HG02885 (cell line): ENCODE measurements around the gene APBA2.

ENCODE experiments used
- ATAC-seq: cut with Tn5 transposase; IDR thresholded peaks from one replicate; pipeline ENCODE4 v1.9.1; 2021; ENCODE audit warnings: mild to moderate bottlenecking; ENCODE audit not compliant: unreplicated experiment, poor library complexity

The APBA2 gene

DNA sequence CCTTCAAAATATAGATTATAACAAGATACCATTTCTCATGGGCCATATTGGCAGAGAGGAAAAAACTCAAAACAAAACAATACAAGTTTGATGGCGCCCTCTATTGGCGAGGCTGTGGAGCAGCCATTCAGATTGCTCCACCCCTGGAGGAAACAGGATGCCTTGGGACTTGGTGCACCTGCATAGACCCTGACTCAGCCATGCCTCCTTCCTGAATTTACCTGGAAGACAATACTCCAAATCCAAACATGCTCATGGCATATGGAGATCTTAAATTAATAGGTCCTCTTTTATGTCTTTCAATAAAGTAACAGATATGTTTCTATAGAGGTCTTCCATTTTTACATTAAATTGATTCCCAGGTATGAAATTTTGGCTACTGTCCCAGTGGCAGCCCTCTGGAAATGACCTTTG is 90.0 kb downstream of the APBA2 start:
- no peak for ATAC-seq

DNA sequence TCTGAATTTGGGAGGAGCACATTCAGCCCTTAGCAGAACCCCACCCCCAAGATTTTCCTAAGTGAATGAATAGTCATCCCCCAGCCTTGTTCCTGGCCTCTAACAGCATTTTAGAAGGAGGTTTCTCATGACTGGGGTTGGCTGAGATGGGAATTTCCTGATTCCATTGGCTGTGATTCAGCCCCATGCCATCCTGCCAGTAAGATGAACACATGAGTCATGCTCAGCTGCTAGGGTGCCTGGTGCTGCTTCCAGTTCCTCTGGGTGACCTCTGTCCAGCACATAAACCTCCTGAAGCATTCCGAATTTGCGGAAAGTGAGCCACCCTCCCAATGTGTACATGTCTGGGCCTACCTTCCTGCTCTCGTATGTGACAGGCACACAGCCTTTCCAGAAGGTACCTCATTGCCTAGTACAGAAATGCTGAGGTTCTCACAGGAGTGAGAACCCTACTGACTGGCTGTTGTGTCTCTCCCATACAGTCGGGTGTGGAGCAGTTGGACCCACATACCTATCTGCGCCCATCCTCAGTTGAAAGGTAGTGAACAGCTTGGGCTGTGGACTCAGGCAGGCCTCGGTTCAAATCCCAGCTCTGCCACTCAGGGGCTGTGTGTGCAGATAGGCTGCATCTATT is 91.7 kb downstream of the APBA2 start:
- ATAC-seq: no peak

DNA sequence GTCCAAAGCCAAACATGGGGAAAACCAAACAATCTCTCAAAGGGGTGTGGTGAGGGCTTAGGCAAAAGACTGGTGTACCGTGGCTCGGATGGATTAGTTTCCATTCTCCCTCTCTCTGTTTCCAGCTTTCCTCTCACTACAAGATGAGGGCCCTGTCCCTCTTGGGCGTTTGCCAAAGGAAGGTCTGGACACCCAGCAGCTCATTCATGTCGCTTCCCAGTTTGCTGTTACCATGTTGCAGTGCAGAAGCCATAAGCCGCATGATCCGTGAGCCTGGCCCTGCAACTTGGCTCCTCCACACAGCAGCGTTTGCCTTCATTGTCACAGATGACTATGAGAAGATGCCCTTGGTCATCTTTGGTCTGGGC is 92.2 kb downstream of the APBA2 start:
- ATAC-seq: no peak

DNA sequence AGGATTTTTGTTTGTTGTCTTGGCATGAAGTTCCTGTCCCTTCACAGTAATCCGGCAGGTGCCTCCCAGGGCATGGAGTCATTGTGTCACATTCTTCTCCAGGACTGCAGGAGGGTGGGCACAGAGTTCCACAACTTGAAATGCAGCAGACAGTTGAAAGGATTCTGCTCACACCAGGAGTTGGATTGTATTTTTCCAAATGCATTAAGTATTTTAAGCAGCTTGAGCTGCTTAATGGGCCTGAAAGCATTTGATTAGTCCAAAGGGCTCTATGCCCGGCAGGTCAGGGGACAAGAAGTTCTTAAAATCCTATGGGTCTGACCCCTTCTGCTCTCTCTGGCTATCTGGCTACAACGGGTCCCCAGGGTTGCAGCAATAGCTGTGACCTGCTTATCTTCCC is 92.9 kb downstream of the APBA2 start:
- no peak for ATAC-seq

DNA sequence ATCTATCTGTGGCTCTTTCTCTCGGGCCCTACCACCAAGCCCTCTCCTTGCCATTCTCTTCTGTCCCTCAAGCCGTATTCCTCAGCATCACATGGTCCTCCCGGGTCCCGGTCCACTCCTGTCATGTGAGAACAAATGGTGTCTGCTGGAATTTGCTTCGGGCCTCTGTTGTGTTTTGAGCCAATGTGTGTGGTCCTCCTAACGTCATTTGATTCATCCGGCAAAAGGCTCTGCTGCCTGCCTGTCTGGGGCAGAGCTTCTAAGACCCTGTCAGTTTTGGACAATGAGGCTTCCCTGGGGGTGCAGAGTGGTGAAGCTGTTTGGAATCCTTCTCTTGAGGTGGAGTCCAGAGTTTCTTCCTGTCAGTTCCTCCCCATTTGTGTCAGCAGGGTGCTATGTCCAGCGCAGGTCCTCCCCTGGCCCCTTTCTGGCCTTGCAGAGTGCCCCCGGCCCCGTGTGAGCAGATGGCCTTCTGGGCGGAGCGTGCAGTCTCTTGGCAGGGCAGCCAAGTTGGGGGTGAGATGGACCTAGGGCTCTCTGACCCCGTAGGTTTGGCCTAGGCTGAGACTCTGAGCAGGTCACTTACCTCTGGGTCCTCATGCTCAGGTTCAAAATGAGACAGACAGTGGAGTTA is 93.6 kb downstream of the APBA2 start:
- no peak for ATAC-seq

DNA sequence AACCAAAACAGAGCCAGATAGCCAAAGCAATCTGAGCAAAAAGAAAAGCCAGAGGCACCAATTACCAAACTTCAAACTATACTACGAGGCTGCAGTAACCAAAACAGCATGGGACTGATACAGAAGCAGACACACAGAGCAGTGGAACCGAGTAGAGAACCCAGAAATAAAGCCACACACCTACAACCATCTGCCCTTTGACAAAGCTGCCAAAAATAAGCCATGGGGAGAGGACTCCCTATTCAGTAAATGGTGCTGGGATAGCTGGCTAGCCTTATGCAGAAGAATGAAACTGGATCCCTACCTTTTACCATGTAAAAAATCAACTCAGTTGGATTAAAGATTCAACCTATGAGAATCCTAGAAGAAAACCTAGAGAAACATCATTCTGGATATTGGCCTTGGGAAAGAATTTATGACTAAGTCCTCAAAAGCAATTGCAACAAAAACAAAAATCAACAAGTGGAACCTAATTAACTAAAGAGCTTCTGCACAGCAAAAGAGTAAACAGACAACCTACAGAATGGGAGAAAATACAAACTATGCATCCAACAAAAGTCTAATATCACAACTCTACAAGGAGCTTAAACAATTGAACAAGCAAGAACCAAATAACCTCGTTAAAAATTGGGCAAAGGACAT is 95.1 kb downstream of the APBA2 start:
- no peak for ATAC-seq

DNA sequence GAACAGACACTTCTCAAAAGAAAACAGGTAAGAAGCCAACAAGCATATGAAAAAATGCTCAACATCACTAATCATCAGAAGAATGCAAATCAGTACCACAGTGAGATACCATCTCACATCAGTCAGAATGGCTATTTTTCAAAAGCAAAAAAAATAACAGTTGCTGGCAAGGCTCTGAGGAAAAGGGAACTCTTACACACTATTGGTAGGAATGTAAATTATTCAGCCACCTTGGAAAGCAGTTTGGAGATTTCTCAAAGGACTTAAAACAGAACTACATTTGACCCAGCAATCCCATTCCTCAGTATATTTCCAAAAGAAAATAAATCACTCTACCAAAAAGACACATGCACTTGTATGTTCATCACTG is 95.6 kb downstream of the APBA2 start:
- no peak for ATAC-seq

DNA sequence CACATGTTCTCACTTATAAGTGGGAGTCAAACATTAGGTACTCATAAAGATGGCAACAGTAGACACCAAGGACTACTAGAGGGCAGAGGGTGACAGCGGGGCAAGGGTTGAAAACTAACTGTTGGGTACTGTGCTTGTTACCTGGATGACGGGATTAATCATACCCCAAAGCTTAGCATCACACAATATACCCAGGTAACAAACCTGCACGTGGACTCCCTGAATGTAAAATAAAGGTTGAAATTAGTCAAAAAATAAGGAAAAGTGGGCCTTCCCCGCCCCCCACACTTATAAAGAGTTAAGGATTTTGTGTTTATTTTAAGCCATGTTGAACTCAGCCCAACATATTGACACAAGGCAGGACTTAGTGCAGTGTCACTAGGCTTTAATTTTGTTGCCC is 96.1 kb downstream of the APBA2 start:
- no peak for ATAC-seq

DNA sequence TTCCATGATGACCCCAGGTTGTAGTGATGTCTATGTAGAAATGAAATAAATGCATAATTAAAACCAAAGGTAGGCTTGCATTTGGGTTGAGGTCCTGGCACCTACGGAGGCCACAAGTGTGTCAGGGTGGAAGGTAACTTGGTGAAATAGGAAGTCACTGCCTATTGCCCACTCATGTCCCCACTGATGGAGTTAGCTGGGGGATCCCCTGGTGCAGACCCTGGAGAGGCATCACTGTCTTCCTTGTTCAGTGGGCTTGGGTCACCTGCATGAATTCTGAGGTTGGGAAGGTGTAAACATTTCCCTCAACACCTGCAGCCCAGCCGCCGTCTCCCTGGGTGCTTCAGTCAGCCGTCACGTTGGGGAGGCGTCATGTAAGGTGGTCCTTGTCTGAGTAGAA is 97.1 kb downstream of the APBA2 start:
- no peak for ATAC-seq

DNA sequence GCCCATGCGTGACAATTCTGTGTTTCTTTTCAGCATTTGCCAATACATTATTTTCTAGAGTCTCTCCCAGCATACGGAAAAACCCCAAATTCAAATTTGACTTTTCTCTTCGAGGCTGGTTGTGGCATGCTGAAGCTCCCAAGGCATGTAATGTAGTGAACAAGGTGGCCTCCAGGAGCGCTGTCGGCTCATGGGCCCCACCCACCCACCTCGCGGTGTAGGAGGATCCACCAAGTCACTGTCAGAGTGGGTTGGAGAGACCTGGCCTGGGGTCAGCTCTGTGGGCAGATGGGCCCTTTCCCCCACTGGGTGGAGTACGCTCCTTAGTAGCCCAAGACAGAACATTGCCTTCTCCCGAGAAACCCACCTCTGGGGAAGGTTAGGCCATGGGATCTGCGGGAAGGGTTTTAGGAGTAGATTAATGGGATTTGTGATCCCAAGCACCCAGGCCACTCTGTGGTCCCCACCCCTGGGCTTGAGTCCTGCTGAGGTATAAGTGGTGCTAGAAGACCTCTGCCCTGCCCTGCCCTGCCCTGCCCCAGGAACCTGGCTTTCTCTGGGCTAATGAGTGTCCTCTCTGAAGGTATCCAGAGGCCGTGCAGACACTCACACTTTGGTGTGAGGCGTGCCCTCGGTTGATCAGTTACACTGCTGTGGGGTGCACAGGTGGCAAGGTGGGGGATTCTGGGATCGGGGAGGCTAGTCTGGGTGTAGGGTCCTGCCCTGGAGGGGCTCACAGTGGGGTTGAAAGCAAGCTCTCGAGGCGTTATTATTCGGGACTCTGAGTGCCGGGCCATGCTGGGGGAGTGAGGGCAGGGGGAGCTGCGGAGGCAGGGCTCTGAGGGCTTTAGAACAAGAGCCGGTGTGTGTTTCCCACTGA is 97.9 kb downstream of the APBA2 start:
- no peak for ATAC-seq

DNA sequence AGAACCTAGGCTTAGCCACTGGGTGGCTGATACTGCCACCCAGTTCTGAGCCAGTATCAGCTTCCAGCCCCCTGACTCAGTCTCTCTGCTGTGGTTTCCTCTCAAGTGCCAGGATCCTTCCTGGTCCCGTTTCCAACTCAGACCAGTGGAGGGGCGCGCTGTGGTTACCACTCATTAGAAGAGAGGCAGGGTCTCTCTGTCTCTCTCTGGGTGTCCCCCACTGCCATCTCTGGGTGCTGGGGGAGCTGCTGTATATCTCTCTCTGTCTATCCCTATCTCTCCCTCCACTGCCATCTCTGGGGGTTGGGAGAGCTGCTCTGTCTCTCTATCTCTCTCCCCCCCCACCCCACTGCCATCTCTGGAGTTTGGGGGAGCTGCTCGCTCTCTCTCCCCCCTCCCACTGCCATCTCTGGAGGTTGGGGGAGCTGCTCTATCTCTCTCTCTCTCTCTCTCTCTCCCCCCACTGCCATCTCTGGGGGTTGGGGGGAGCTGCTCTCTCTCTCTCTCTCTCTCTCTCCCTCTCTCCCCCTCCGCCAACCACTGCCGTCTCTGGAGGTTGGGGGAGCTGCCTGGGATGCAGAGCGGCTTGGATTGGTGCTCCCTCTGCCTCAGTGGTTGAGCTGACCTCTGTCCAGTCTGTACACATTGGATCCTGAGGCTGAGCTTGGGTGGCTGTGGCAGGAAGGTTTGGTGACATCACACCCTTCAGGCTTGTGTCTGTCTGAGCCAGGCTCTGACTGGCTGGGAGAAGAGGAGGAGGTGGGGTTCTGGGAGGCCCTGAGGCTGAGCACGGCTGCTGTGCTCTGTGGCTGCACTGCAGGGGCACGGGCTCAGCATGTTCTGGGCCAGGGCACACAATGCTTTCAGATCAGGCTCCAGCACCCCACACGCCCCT is 98.9 kb downstream of the APBA2 start:
- no peak for ATAC-seq

DNA sequence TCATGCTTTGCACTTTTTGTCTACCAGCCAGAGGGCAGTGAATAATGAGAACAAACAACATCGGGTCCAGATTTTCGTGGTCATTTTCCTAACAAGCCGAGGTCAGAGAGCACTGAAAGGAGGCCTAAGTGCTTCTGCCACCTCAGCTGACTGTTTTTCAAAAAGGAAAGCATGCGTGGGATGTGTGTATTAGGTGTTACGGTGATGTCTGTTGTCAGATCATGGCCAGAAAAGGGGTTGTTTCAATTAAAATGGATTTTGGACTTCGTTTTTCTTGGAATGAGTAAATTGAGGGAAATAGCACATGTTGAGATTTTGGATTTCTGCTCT is 99.5 kb downstream of the APBA2 start:
- no peak for ATAC-seq

DNA sequence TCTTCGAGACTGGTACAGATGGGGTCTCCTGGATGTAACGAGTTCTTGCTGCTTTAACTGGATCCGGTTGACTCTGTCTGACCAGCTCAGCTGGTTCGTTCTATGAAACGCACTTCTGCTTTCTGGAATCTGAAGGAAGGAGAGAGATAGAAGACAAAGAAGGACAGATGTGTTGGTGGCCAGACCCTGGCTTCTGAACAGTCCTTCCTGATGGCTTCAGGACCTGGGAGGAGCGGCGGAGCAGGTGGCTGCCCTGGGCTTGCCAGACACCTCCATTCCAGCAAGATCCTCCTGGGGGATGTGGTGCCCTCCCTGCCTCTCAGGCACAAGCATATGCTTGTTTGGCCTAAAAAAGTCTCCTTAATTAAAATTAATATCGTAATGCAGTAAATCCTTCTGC is 99.9 kb downstream of the APBA2 start:
- ATAC-seq: no peak

DNA sequence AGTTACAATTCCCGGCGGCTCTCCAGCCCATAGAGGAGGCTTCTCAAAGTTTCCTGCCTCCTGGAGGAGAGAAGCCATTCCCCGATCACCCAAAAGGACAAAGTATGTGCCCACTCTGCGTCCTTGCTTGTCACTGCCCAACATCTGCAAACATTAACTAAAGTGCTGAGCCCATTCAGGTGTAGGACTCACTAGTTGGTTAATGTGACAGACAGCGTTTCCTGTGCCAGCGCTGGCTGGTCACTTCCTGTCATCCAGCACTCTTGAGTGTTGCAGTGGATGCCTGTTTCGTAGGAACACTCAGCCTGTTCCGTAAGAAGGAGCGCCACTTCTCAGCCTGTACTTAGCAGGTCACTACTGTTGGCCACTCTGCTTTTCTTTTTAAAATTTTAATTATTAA is 100.3 kb downstream of the APBA2 start:
- no peak for ATAC-seq

DNA sequence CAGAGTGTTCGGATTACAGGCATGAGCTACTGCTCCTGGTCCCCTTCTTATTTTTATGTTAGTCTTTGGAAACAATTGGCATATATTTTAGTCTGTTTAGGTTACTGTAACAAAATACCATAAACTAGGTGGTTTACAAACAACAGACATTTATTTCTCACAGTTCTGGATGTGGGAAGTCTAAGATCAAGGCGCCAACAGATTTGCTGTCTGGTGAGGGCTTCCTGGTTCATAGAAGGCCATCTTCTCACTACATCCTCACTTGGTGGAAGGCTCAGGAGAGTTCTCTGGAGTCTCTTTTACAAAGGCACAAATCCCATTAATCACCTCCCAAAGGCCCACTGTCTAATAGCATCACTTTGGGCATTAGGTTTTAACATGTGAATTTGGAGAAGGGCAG is 101.0 kb downstream of the APBA2 start:
- no peak for ATAC-seq

DNA sequence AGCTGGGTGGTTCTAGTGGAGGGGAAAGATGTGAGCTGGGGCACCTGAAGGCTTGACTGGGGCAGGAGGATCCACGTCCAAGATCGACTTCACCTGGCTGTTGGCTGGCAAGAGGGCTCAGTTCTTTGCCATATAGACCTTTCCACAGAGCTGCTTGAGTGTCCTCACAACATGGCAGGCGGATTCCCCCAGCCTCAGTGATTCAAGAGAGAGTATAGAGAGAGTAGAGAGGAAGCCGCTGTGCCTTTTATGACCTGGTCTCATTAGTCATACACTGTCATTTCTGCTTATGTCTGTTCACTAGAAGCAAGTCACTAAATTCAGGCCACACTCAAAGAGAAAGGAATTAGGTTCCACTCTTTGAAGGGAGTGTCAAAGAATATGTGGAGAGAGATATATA is 101.6 kb downstream of the APBA2 start:
- no peak for ATAC-seq

DNA sequence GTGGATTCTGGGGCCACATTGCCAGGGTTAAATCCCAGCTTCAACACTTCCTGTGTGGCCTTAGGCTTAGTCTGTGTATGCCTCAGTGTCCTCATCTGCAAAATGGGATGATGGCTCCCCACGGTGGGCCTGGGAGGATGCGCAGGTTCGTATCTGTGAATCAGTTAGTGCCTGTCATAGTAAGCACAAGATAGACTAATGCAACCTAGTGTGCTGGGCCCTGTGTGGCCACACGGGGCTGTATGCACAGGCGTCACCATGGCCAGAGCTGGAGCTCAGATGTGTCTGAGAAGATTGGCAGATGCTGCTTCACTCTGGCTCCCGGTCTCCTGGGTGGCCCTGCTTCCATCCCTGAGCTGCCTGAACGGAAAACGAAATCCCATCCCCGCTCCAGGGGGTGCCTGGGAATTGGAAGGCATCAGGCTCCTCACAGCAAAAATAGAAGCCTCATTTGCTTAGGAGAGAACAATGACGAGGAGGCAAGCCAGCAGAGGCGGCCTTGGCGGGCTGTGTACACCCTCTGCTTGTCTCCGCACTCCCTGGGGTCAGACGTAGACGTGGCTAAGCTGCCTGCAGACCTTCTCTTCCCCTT is 103.6 kb downstream of the APBA2 start:
- ATAC-seq: no peak

DNA sequence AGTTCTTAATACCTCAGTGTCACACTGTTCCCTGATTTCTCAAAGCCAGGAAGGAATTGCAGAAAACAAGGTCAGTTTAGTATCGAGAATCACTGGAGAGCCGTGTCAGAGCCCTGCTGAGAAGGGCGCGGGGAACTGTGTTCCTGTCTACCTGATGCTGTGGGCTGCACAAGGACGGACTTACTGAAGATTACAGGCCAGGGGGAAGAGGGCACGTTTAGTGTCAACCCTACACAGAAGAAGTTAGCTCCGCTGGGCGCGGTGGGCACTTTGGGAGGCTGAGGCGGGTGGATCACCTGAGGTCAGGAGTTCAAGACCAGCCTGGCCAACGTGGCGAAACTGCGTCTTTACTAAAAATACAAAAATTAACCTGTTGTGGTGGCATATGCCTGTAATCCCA is 104.1 kb downstream of the APBA2 start:
- ATAC-seq: no peak

DNA sequence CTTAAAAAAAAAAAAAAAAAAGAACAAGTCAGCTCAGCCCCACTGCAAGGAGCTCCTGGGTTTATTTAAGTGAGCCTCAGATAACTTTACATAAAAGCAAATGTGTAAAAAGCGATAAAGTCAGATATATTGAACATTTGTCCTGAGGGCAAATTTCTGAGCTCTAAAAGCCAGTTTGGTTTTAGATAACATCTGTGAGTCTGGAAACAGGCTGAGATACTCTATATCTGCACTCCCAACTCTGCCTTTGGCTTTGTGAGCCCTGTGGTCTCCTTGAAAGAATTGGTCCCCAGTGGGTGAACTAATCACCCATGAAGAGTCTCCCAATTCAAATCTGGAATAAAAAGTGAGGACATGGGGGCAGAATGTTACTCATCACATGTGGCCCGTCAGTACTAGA is 104.6 kb downstream of the APBA2 start:
- no peak for ATAC-seq
